GM18951 (cell line): ENCODE measurements around the gene DBF4B.
A peak's percentile ranks its signal among the peaks of the same experiment; 100 is the strongest.
"Not testable (repeated sequence)": the region's sequence is repeated elsewhere in the genome, so short reads cannot be mapped to it uniquely, and the experiment has no call there.

Source experiments
- POLR2A ChIP-seq: IDR thresholded peaks from 4 replicates; pipeline ENCODE4 v1.6.1; 2011; ENCODE audit warnings: mild to moderate bottlenecking; ENCODE audit not compliant: insufficient read length, insufficient read depth; ENCODE audit errors: extremely low read depth
- in situ Hi-C: fragments of 300-500 bp; cut with MboI; formaldehyde crosslinking; loops from one replicate; pipeline ENCODE4 v1.12.0; 2022; ENCODE audit warnings: low sequenced_read_pairs, mixed read lengths, inconsistent platforms; ENCODE audit not compliant: unreplicated experiment

Gene DBF4B

DNA sequence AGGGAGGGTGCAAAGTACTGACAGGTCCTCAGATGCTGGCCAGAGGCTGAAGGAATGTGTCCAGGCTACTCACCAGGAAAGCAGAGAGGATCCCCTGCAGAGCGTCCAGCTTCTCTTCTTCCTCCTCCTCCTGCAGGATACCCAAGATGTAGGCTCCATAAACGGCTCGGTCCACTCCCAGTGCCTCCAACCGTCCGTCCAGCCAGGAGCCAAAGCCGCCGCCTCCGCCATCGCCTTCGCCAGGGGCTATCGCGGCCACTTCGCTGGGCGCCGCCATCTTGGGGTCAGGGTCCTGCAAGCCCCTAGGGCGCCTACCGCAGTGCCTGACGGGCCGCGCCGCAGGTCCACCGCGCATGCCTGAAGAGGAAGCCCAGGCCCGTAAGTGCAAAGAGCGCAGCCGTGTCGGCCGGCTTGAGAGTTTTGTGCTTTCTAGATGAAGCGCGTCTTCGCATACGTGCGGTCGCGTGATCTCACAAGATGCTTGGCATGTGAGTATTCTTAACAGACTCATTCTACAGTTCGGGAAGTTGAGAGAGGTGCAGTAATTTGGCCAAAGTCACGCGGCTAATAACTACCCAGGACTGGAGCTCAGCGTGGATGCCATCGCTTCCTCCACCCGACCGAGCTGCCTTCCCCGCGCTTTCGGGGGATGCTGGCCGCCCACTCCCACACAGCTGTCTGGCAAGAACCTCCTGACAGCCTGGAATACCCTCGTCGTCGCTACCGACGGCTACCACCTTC is 18.8 kb upstream of the DBF4B start, which contains the start of gene CCDC43:
CCDC43 (minus strand) TSS at position 300 of the 741 bp plus-strand sequence; CDS start at position 277, 23 bp downstream.
- in situ Hi-C loops, result no loop called here
- TF ChIP-seq POLR2A, result peak; percentile 95

DNA sequence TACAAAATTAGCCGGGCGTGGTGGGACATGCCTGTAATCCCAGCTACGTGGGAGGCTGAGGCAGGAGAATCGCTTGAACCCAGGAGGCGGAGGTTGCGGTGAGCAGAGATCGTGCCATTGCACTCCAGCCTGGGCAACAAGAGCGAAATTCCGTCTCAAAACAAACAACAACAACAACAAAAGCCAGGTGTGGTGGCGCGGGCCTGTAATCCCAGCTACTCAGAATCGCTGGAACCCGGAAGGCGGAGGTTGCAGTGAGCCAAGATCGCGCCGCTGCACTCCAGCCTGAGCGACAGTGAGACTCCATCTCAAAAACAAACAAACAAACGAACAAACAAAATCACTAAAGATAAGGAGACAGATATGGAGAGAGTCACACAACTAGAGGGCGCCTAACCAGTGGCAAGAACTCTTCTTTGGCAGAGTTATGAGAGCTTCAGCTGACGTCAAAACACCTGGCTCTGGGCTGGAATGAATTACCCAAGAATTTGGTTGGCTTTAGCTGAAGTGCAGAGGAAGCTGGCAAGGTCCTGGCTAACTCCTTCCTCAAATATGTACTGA is 17.6 kb upstream of the DBF4B start:
- in situ Hi-C loops, result not testable (repeated sequence)

DNA sequence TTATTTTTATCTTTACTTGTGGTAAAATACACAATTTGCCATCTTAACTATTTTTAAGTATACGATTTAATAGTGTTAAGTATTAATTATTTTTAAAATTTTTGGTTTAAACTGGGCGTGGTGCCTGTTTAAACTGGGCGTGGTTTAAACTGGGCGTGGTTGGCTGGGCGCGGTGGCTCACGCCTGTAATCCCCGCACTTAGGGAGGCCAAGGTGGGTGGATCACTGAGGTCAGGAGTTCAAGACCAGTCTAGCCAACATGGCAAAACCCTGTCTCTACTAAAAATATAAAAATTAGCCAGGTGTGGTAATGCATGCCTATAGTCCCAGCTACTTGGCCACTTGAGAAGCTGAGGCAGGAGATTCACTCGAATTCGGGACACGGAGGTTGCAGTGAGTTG is 14.9 kb upstream of the DBF4B start:
- no peak for TF ChIP-seq POLR2A
- in situ Hi-C loops, result no loop called here

DNA sequence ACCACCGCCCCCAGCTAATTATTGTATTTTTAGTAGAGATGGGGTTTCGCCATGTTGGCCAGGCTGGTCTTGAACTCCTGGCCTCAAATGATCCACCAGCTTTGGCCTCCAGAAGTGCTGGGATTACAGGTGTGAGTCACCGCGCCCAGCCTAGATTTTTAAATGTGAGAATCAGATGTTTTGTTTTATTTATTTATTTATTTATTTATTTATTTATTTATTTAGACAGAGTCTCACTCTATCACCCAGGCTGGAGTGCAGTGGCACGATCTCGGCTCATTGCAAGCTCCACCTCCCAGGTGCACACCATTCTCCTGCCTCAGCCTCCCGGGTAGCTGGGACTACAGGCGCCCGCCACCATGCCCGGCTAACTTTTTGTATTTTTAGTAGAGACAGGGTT is 8.2 kb upstream of the DBF4B start:
- in situ Hi-C loops, result not testable (repeated sequence)

DNA sequence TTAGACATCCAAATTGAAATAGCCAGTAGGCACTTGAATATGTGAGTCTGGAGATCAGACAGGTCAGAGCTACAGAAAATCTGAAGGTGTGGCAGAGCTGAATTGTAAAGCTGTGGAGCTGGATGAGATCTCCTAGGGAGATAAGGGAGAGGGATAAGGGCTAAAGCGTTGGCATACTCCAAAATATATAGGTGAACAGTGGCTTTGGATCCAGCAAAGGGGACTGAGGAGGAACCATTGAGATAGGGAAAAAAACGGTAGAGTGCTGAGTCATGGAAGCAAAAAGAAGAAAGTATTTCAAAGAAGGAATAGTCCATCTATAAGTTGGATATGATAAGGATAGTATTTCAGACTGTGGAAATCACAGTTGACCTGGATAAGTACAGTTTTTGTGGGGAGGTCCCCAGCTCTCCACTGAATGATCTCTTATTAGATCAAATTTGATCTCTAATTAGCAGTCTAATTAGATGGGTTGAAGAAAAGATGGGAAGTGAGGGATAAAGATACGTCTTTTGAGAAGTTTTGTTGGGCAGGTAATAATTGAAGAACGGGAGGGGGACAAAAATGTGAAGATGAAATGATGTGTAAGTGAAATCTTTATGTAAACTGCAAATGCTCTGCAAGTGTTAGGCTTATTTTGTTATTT is 587 bp upstream of the DBF4B start:
- no peak for TF ChIP-seq POLR2A
- in situ Hi-C loops, result no loop called here

DNA sequence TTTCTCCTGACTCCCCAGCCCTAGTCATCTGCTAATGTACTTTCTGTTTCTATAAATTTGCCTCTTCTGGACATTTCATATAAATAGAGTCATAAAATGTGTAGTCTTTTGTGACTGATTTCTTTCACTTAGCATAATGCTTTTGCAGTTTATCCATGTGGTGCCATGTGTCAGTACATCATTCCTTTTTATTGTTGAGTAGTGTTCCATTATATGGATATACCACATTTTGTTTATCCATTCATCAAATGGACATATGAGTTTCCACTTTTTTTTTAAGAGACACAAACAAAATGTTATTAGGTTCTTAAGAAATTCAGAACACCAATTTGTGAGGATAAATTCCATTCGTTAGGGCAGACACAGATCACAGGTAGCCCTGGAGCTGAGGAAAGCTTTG is 11.0 kb downstream of the DBF4B start:
- in situ Hi-C loops, result no loop called here
- no peak for TF ChIP-seq POLR2A

DNA sequence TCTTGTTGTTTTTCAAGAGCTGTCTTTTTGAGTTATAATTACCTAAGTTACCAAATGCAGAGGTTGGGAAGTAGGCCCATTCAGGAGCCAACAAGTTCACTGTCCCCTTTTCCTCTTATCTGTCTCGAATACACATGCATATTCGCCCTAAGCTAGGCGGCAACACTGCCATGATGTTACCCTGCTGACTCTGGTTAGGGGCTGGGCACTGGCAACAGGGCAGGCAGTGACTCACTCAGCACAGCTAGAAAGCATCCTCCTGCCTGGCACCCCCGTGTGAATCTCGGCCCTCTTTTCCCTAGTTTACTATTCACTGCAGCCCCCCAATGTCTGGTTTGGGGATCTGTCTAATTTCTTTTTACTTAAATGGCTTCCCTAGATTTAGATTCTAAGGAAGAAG is 13.8 kb downstream of the DBF4B start:
- in situ Hi-C loops, result no loop called here
- no peak for TF ChIP-seq POLR2A

DNA sequence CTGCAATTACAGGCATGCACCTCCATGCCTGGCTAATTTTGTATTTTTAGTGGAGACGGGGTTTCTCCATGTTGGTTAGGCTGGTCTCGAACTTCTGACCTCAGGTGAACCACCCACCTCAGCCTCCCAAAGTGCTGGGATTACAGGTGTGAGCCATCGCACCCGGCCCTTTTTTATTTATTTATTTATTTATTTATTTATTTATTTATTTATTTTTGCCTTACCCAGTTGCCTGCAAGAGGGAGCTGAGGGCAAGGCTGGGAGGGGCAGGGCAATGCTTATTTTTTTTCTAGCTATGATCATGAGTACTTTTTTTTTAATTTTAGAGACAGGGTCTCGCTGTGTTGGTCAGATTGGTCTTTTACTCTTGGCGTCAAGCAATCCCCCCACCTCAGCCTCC is 17.7 kb downstream of the DBF4B start:
- in situ Hi-C loops, result not testable (repeated sequence)

DNA sequence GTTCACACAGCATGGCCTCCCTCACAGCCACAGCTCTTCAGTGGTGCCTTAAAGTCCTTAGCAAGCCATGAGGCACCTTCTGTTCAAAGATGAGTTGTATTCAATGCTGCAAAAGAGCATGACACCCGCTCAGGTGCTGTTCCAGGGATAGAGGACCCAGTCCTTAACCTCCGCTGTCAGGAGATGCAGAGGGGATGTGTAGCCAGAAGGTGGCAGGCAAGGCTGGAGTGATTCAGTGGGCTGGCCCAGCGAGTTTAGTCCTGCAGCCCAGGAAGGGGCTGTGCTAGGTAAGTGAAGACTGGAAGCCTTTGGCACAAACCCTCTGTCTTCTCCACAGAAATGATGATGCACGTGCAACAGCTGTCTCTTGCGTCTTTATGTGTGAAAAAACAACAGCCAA is 25.3 kb downstream of the DBF4B start:
- in situ Hi-C loops, result no loop called here
- no peak for TF ChIP-seq POLR2A

DNA sequence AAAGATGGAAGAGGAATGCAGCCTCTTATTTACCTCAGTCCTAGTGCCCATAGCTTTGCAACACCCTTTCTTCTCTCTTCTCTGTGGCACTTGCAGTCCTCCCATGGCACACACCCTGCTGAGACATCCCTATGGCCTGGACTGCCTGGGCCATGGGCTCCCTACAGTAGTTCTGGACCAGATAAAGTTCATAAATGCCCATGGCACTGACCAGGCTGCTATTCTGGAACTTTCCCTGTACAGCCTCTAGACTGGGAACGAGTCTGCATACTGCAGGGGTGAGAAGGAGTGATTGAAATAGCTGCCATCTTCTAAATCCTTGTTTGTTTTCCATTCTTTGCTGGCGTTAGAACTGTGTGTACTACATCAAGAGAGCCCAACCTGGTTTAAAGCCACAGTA is 25.8 kb downstream of the DBF4B start:
- in situ Hi-C loops, result no loop called here
- no peak for TF ChIP-seq POLR2A

DNA sequence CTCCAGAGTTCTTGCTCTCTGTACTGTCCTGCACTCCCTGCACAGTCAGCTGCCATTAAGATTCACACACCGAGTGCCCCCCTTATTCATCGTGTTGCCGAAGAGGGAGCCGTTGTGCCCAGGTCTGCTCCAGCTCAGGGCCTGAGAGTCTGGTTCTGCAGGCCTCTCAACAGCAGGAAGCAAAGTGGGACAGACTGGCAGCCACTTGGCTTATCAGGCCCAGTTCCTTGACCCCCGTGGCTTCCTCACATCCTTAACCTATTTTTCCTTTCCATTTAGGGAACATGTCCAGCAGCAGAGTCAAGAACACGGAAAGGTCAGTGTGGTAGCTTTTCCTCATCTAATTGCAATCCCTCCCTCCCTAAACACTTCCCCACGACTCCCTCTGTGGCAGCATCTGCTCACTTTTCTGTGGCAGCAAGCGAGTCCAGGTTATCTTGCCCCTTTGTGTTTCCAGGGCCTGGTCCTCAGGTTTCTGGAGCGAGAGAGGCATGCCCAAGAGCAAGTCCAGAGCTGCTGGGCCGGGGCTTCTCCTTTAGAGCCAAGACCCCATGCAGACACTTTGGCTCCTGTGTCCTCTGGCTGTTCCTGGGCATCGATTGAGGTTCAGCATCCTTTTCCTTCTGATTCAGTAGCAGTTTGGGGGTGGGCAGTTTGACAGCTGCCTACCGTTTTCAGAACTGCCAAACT is 28.2 kb downstream of the DBF4B start:
- no peak for TF ChIP-seq POLR2A
- in situ Hi-C loops, result no loop called here

DNA sequence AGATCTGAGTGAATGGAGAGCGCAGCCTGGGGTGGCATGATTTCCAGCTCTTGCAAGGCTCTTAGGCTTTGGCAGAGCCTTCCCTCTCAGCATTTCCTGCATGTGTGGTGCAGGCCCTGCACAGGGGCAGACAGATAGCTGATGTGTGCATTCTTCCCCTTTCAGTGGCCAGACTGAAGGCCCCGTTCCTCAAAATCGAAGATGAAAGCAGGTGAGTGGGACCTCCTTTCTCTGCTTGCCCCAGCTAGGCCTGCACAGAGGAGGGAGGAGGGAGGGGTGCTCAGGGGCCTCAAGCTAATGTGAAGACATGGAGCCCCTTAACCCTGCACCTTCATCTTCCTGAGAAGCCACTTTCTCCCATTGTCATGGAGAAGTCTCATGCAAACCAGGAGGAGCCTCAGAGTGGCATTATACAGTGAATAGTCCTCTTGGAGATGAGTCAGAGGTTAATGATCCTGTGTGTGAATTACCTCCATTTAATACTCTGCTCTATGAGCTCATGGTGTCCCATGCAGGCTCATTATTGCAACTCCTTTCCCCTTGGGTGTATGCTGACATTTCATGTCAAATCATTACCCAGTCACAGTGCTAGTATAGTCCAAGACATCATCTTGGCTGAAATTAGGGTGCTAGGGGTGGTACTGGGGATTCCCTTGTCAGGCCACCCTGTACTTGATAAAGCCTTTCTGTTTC is 29.9 kb downstream of the DBF4B start:
- no peak for TF ChIP-seq POLR2A
- in situ Hi-C loops, result no loop called here

DNA sequence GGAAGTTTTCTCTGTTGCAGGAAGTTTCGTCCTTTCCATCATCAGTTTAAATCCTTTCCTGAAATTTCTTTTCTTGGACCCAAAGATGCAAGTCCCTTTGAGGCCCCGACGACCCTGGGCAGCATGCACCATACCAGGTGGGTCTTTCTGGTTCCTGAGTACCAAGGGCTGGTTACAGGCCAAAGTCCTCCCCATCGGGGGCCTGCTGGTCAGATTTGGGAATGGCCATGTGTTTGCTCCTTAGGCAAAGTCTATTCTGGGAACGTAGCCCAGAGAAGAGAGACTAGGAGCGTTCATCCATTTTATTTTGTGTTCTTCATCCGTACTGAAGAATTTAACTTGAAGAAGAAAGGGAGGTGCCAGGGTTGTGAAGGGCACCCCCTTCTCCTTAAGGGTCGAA is 32.9 kb downstream of the DBF4B start:
- in situ Hi-C loops, result no loop called here
- TF ChIP-seq POLR2A, result no peak

DNA sequence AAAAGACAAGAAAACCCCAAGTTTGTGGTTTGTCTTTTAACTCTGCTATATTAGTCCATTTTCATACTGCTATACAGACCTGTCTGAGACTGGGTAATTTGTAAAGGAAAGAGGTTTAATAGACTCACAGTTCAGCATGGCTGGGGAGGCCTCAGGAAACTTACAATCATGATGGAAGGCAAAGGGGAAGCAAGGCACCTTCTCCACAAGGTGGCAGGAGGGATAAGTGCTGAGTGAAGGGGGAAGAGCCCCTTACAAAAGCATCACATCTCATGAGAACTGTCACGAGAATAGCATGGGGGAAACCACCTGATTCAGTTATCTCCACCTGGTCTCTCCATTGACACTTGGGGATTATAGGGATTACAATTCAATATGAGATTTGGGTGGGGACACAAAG is 36.8 kb downstream of the DBF4B start:
- in situ Hi-C loops, result no loop called here
- no peak for TF ChIP-seq POLR2A

DNA sequence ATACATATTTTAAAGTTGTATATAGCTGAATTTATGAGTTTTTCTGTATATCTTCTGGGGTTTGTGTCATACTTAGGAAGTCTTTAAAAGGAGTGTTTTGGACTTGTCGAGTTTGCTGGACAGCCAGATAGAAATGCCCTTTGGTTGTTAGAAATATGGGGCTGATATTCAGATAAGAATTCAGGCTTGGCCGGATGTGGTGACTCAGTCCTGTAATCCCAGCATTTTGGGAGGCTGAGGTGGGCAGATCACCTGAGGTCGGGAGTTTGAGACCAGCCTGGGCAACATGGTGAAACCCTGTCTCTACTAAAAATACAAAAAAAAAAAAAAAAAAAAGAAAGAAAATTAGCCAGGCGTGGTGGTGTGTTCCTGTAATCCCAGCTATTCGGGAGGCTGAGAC is 37.3 kb downstream of the DBF4B start:
- in situ Hi-C loops, result not testable (repeated sequence)
